IPS-20b (cell line): ENCODE data around the gene BABAM2.

Experiments used
- H3K27ac ChIP-seq: one replicate; pipeline ENCODE4 v1.5.1; 2013; ENCODE audit warnings: low read length
- H3K27me3 ChIP-seq: 2 replicates; pipeline ENCODE4 v1.6.1; 2013; ENCODE audit warnings: mild to moderate bottlenecking, low read length, inconsistent platforms; ENCODE audit not compliant: insufficient read depth
- H3K36me3 ChIP-seq: 2 replicates; pipeline ENCODE4 v1.6.1; 2013; ENCODE audit warnings: low read depth, mild to moderate bottlenecking, inconsistent platforms, low read length, moderate library complexity; ENCODE audit not compliant: insufficient read depth
- H3K4me1 ChIP-seq: 2 replicates; pipeline ENCODE4 v1.6.1; 2013; ENCODE audit warnings: mild to moderate bottlenecking, control low read depth, inconsistent platforms, low read length, moderate library complexity; ENCODE audit not compliant: insufficient read depth
- H3K4me3 ChIP-seq: 2 replicates; pipeline ENCODE4 v1.5.1; 2013; ENCODE audit warnings: mild to moderate bottlenecking, low read length, inconsistent platforms
- H3K9ac ChIP-seq: 2 replicates; pipeline ENCODE4 v1.6.1; 2013; ENCODE audit warnings: low read depth, mild to moderate bottlenecking, inconsistent platforms, low read length, moderate library complexity
- H3K9me3 ChIP-seq: 2 replicates; pipeline ENCODE4 v1.6.1; 2013; ENCODE audit warnings: mild to moderate bottlenecking, low read depth, low read length, inconsistent platforms; ENCODE audit not compliant: insufficient read depth

BABAM2 gene

DNA sequence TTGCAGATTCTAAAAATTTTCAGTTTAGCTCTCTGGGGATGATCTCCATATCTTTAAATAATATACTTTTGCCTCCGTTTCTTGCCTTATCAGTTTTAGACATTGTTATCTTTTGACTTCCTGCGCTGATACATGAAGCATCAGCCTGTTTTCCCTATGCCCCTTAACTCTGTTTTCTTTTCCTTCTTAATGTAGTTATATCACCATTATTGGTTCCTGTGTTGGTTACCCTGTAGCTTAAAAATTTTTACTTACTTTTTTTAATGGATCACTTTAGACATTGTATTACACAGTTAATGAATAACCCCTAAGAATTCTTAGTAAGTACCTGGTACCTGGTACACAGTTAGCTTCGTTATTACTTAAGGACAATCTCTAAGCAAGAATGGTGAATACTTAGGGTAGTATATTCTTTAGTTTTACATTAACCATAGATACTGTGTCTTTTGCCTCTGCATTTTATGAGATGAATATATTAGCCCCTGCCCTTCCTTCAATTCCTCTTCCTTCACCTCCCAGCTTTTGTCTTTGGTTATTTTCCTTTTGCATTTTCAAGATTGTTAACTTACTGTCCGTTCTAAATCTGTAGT is 40.9 kb downstream of the BABAM2 start:
- H3K36me3 ChIP-seq: no peaks in the 10 kb centered on the region
- H3K27me3 ChIP-seq: no peaks in the 10 kb centered on the region
- no peaks in the 10 kb centered on the region for H3K9me3 ChIP-seq
- H3K9ac ChIP-seq: no peak overlapping the region
- no peaks in the 10 kb centered on the region for H3K4me1 ChIP-seq
- H3K4me3 ChIP-seq: no peak overlapping the region
- no peak overlapping the region for H3K27ac ChIP-seq

DNA sequence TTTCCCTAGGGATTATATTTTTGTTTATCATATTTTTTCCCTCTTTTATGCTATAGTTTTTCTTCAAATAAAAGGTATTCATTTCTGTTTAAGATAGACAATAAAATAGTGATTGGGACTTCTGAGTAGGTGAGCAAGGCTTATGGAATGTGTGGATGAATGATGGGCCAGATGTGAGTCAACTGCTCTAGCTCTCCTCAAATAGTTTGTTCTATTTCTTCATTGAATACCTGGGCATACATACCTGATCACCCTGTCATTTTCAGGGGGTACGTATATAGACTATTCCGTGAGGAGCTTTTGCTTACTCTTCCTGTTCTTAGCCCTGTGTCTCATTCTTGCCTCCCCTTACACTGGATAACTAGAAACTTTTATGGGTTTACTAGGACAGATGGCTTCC is 41.9 kb downstream of the BABAM2 start:
- H3K27me3 ChIP-seq: no peaks in the 10 kb centered on the region
- no peak overlapping the region for H3K27ac ChIP-seq
- H3K4me1 ChIP-seq: no peaks in the 10 kb centered on the region
- H3K36me3 ChIP-seq: no peaks in the 10 kb centered on the region
- H3K9ac ChIP-seq: no peak overlapping the region
- H3K4me3 ChIP-seq: no peak overlapping the region
- H3K9me3 ChIP-seq: no peaks in the 10 kb centered on the region

GRCh38 chr2:27935026-27935425 is 44.5 kb downstream of the BABAM2 start:
- Histone ChIP-seq H3K27me3 (no peaks in the 10 kb centered on the region), H3K27ac (no peak overlapping the region), H3K4me3 (no peak overlapping the region), H3K9me3 (no peaks in the 10 kb centered on the region), H3K4me1 (no peaks in the 10 kb centered on the region), H3K36me3 (no peaks in the 10 kb centered on the region), H3K9ac (no peak overlapping the region)

GRCh38 chr2:27940090-27940671 is 49.7 kb downstream of the BABAM2 start:
- Histone ChIP-seq H3K4me3 (no peak overlapping the region), H3K27ac (no peak overlapping the region), H3K36me3 (no peaks in the 10 kb centered on the region), H3K27me3 (peaks cover 5% of the 10 kb centered on the region; the same call in 1 of the 2 replicates), H3K4me1 (peaks cover 3% of the 10 kb centered on the region; the same call in 1 of the 2 replicates), H3K9ac (no peak overlapping the region), H3K9me3 (no peaks in the 10 kb centered on the region)

DNA sequence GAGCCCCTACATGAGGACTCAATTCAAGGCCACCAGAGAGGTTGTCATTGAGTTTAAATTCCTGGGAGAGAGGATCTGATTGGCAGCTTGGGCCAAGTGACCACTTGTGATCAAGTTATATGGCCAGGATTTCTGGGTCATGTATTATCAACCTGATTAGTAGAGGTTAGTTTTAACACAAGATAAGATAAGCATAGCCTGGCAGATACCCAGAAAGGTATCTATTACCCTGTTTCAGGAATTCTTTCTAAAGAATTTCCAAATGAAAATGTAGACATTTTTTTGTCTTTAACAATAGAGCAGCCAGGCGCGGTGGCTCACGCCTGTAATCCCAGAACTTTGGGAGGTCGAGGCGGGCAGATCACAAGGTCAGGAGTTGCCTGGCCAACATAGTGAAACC is 50.5 kb downstream of the BABAM2 start:
- Histone ChIP-seq H3K4me1 (peaks cover 5% of the 10 kb centered on the region; the same call in 1 of the 2 replicates), H3K27ac (no peak overlapping the region), H3K4me3 (no peak overlapping the region), H3K36me3 (no peaks in the 10 kb centered on the region), H3K27me3 (peaks cover 13% of the 10 kb centered on the region; the same call in 1 of the 2 replicates), H3K9me3 (no peaks in the 10 kb centered on the region), H3K9ac (no peak overlapping the region)

DNA sequence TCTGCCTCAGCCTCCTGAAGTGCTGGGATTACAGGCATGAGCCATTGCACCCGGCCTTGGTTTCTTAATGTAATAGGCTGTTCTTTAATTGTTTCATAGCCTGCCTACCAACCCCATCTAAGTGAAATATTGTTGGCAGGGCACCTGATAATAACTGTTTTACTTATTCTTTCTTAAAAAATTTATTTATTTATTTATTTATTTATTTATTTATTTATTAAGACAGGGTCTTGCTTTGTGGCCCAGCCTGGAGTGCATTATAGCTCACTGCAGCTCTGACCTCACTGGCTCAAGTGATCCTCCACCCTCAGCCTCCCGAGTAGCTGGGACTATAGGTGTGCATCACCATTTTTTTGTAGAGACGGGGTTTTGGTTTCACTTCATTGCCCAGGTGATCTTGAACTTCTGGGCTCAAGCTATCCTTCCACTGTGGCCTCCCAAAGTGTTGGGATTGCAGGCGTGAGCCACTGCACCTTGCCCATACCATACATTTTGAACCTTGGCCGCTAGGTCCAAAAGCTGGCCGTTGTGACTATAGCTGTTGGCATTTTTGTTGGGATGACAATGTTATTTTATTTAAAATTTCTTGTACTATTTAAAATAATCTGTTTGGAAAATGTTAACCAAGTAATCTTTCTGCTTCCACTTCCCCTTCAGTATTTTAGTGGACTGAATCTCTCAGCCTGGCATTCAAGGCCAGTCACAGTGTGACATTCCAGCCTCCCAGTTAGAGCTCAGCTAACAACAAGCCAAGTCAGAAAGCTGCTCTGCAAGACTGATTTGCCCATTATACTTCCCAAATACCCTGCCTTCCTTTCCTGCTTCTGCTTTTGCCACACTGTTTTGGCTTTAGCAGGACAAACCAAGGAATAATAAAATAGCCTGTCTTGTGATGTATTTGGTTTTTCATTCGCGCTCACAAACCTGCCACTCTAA is 52.4 kb downstream of the BABAM2 start:
- Histone ChIP-seq H3K36me3 (no peaks in the 10 kb centered on the region), H3K9me3 (no peaks in the 10 kb centered on the region), H3K27ac (no peak overlapping the region), H3K9ac (no peak overlapping the region), H3K27me3 (peaks cover 21% of the 10 kb centered on the region; the same call in 1 of the 2 replicates), H3K4me1 (peaks cover 5% of the 10 kb centered on the region; the same call in 1 of the 2 replicates), H3K4me3 (no peak overlapping the region)

DNA sequence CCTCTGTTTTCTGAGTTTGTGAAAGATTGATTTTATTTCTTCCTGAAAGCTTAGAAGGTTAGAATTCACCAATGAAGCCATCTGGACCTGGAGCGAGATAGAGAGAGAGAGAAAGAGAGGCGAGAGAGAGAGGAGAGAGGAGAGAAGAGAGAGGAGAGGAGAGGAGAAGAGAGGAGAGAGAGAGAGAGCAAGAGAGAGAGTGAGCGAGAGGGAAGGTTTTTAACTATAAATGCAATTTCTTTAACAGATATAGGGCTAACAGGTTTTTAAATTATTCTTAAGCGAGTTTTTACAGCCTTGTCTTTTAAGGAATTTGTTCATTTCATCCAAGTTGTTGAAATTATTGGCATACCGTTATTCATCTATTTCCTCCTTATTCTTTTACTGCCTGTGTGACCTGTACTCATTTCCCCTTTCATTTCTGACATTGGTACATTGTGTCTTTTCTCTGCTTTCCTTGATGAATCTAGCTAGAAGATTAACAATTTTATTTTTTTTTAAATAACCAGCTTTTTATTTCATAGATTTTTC is 56.1 kb downstream of the BABAM2 start:
- peaks cover 21% of the 10 kb centered on the region; the same call in 1 of the 2 replicates for H3K27me3 ChIP-seq

GRCh38 chr2:27952070-27952469 is 61.5 kb downstream of the BABAM2 start:
- Histone ChIP-seq H3K4me3 (no peak overlapping the region), H3K9ac (no peak overlapping the region), H3K4me1 (0 out of 2 replicates have a peak, but pooled peaks cover 3% of the 10 kb centered on the region), H3K36me3 (no peaks in the 10 kb centered on the region), H3K27me3 (no peaks in the 10 kb centered on the region; the same call in 1 of the 2 replicates), H3K27ac (no peak overlapping the region), H3K9me3 (no peaks in the 10 kb centered on the region; the same call in 1 of the 2 replicates)

More for the DNA sequence above, 56.1 kb downstream of the BABAM2 start:
- no peak overlapping the region for H3K4me3 ChIP-seq
- H3K9me3 ChIP-seq: no peaks in the 10 kb centered on the region
- H3K27ac ChIP-seq: no peak overlapping the region
- peaks cover 5% of the 10 kb centered on the region; the same call in 1 of the 2 replicates for H3K4me1 ChIP-seq
- H3K9ac ChIP-seq: no peak overlapping the region
- no peaks in the 10 kb centered on the region for H3K36me3 ChIP-seq

DNA sequence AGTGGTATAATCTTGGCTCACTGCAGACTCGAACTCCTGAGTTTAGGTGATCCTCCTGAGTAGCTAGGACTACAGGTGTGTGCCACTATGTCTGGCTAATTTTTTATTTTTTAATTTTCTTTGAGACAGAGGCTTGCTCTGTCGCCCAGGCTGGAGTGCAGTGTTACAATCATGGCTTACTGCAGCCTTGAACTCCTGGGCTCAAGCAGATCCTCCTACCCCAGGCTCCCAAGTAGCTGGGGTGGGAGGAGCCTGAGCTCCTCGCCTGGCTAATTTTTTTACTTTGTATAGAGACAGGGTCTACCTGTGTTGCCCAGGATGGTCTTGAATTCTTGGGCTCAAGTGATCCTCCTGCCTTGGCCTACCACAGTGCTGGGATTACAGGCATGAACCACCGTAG is 62.5 kb downstream of the BABAM2 start:
- Histone ChIP-seq H3K4me1 (0 out of 2 replicates have a peak, but pooled peaks cover 3% of the 10 kb centered on the region), H3K9ac (no peak overlapping the region), H3K27me3 (no peaks in the 10 kb centered on the region), H3K27ac (no peak overlapping the region), H3K36me3 (no peaks in the 10 kb centered on the region), H3K9me3 (no peaks in the 10 kb centered on the region; the same call in 1 of the 2 replicates), H3K4me3 (no peak overlapping the region)

DNA sequence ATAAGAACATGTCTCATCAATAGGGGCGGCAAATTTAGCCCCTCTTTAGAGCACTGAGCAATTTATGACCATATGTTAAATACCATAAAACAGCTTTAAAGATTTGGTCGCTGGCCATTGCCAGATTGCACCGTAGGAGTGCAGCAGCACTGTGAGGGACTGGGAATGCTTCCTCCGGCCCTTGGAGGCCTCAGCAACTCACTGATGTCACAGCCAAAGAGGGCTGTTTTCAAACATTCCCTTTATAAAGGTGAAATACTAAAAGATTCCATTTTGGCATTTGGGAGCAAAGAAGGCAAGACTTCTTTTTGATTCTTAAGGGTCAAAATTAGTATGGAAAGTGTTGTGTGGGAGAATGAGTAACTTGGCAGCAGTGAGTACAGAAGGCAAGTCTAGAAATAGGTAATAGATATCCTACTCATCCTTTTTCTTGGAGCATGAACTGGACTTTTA is 63.7 kb downstream of the BABAM2 start:
- H3K9me3 ChIP-seq: no peaks in the 10 kb centered on the region; the same call in 1 of the 2 replicates
- 0 out of 2 replicates have a peak, but pooled peaks cover 3% of the 10 kb centered on the region for H3K4me1 ChIP-seq
- H3K4me3 ChIP-seq: no peak overlapping the region
- H3K9ac ChIP-seq: no peak overlapping the region
- no peaks in the 10 kb centered on the region for H3K36me3 ChIP-seq
- H3K27me3 ChIP-seq: no peaks in the 10 kb centered on the region
- H3K27ac ChIP-seq: no peak overlapping the region

- no peak overlapping the region for H3K4me3 ChIP-seq
- H3K9me3 ChIP-seq: no peaks in the 10 kb centered on the region; the same call in 1 of the 2 replicates
- H3K9ac ChIP-seq: no peak overlapping the region
- H3K4me1 ChIP-seq: 0 out of 2 replicates have a peak, but pooled peaks cover 3% of the 10 kb centered on the region
- no peak overlapping the region for H3K27ac ChIP-seq
- H3K27me3 ChIP-seq: no peaks in the 10 kb centered on the region
- H3K36me3 ChIP-seq: no peaks in the 10 kb centered on the region
Measured at GRCh38 chr2:27954771-27955383, 64.3 kb downstream of the BABAM2 start.
